Mesothelial cell of epicardium (in vitro differentiated cells): ENCODE results near the gene ZNF488. TPM values are rescaled to one million over a fixed set of nuclear protein-coding genes. Genes with fewer than 3 reads are reported as not detected.

ENCODE experiments used
- DNase-seq, 2 experiments: peaks; one replicate each; pipeline ENCODE4 v3.0.0; 2021; ENCODE audit warnings: low spot score in 2 of 2; ENCODE audit not compliant: unreplicated experiment in 2 of 2
- H3K27ac Mint-ChIP-seq: 2 replicates; pipeline ENCODE4 v1.8.0; 2021; ENCODE audit warnings: mixed read lengths
- H3K27me3 Mint-ChIP-seq: 2 replicates; pipeline ENCODE4 v1.8.0; 2021; ENCODE audit warnings: low read depth, mixed read lengths
- H3K36me3 Mint-ChIP-seq: 2 replicates; pipeline ENCODE4 v1.8.0; 2021; ENCODE audit warnings: mixed read lengths
- H3K4me1 Mint-ChIP-seq: 2 replicates; pipeline ENCODE4 v1.8.0; 2021; ENCODE audit warnings: mixed read lengths
- H3K4me3 Mint-ChIP-seq: 2 replicates; pipeline ENCODE4 v1.8.0; 2021; ENCODE audit warnings: mild to moderate bottlenecking, moderate library complexity, mixed read lengths
- H3K9me3 Mint-ChIP-seq: 2 replicates; pipeline ENCODE4 v1.8.0; 2021; ENCODE audit warnings: mixed read lengths
- total RNA-seq: library from RNA; stranded (reverse); gene quantifications from 3 replicates; pipeline ENCODE4 v1.2.1, GENCODE V29; 2021
- TF ChIP-seq, protein P1 (sequence below): fragments of 200-600 bp; sonication (generic); IDR thresholded peaks from one replicate; pipeline ENCODE4 v1.5.0; 2021; ENCODE audit warnings: antibody characterized with exemption; ENCODE audit not compliant: unreplicated experiment

ZNF488 gene
- total RNA-seq, 1 donor from 2014 or later: 0.96 TPM

DNA sequence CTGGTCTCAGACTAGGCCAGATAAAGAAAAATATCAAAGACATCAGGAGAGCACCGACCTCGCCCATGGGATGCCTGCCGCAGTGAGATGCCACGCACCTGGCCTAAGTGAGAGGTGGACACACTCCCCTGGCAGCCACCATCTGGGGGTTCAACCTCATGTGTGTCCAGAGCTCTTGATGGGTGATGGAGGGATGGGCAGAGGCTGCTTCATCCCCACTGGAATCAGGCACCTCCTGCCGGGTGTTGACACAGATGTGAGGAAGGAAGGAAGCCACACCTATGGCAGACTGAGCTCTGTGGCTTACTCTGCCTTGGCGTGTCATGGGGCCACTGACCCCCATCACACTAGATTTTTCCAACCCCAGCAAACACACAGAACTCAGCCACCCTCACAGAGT lies 11.4 kb downstream of the ZNF488 start:
- Mint-ChIP-seq H3K27me3 (peaks cover 2% of the 10 kb centered on the region), H3K9me3 (no peaks in the 10 kb centered on the region), H3K27ac (no peak overlapping the region), H3K4me1 (peaks cover 9% of the 10 kb centered on the region), H3K4me3 (no peak overlapping the region), H3K36me3 (no peaks in the 10 kb centered on the region)
- peak in 1 of 2 experiments; percentile 29 for DNase-seq
- TF ChIP-seq, protein P1, sequence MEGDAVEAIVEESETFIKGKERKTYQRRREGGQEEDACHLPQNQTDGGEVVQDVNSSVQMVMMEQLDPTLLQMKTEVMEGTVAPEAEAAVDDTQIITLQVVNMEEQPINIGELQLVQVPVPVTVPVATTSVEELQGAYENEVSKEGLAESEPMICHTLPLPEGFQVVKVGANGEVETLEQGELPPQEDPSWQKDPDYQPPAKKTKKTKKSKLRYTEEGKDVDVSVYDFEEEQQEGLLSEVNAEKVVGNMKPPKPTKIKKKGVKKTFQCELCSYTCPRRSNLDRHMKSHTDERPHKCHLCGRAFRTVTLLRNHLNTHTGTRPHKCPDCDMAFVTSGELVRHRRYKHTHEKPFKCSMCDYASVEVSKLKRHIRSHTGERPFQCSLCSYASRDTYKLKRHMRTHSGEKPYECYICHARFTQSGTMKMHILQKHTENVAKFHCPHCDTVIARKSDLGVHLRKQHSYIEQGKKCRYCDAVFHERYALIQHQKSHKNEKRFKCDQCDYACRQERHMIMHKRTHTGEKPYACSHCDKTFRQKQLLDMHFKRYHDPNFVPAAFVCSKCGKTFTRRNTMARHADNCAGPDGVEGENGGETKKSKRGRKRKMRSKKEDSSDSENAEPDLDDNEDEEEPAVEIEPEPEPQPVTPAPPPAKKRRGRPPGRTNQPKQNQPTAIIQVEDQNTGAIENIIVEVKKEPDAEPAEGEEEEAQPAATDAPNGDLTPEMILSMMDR: no peak

DNA sequence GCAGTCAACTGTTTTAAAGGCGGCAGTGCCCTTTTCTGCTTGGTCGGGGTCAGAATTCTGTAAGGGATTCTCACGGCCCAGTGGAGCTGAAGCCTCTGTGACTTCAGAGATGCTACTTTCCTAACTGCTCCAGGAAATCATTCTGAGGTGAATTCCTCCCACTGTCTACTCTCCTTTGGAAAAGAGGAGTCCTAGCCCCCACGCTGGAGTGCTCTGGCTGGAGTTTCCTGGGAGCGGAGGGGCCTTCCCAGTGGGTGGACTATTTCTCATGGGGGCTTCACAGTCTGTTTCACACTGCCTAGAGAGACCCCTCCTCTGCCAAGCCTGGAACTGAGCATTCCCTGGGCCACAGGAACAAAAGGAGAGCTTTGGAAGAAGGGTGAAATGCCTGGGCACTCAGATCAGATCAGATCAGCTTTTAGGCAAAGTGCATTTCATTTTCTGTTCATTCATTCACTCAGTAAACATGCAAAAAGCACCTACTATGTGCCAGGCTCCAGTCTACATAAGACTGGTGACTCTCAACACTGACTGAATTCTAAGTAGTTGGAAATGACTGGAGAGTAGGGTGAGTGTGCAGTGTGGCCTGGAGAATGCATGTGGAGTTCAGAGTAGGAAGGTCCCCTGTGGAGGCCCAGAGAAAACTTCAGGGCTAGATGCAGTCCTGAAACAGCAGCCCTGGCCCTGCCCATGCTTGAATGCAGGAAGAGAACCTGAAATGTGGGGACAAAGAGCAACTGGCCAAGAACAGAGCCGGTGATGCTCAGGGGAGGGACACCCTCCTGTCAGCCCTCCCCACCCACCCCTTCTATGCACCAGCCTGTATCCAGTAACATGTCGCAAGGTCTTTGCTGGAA lies 12.2 kb downstream of the ZNF488 start:
- Mint-ChIP-seq H3K36me3 (no peaks in the 10 kb centered on the region), H3K9me3 (no peaks in the 10 kb centered on the region), H3K4me1 (peaks cover 8% of the 10 kb centered on the region), H3K27ac (no peak overlapping the region), H3K27me3 (no peaks in the 10 kb centered on the region), H3K4me3 (no peak overlapping the region)
- peak in 1 of 2 experiments; percentile 20 for DNase-seq
- TF ChIP-seq, protein P1: no peak

DNA sequence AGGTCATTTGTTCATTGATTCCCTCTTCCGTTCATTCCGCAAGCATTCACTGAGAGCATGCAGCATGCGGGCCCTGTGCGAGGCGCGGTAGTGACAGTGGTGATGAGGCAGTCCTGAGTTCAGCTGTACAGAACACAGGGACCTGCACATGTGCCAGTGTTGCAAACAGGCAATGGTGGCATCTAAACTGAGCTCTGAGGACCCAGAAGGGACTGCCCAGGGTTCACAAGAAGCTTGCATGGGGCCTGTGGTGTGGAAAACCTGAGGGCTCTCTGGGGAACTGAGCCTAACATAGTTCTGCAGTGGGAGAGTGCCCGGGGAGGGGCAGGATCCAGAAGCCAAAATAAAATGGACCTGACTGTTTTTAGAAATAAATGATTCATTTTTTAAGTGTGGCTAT lies 13.2 kb downstream of the ZNF488 start:
- Mint-ChIP-seq H3K27me3 (no peaks in the 10 kb centered on the region), H3K4me3 (no peak overlapping the region), H3K9me3 (no peaks in the 10 kb centered on the region), H3K36me3 (no peaks in the 10 kb centered on the region), H3K27ac (no peak overlapping the region), H3K4me1 (peaks cover 8% of the 10 kb centered on the region)
- TF ChIP-seq, protein P1: no peak
- peak in 1 of 2 experiments; percentile 11 for DNase-seq

DNA sequence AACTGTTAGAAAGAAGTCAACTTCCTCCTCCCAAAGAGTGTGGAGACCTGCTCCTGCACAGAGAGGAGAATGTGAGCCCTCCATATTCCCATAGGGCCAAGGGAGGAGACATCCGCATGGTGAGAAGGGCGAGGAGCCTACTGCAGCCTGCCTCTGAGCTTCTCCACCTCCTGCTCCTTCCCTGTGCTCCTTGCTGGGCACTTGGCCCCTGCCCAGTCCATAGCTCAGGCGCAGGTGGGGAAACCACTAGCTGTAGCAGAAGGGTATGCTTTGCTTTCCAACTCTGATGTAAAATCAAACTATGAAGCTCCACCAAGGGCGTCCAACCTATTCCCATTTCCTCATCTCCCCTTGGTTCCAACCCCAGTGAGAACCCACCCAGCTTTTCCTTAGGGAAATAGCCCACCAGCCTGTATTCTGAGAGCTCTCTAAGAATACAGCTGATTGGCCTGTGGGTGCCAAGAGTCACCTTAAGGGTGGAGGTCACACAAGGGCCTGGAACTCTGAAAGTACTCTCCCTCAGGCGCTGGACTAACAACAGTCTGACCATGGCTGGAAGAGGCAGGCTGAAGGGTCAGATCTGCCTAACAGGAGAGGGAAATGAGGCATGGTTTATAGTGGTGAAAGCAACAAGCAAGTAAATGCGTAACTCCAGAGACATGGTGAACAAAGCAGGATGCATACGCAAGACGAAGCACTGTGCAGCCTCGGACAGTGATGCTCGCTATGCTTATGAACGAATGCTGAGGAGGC lies 13.9 kb downstream of the ZNF488 start:
- H3K36me3 Mint-ChIP-seq: no peaks in the 10 kb centered on the region
- peak in 1 of 2 experiments; percentile 10 for DNase-seq
- no peaks in the 10 kb centered on the region for H3K9me3 Mint-ChIP-seq
- TF ChIP-seq, protein P1: no peak
- no peak overlapping the region for H3K4me3 Mint-ChIP-seq
- H3K27ac Mint-ChIP-seq: no peak overlapping the region
- H3K27me3 Mint-ChIP-seq: no peaks in the 10 kb centered on the region
- H3K4me1 Mint-ChIP-seq: peaks cover 6% of the 10 kb centered on the region

DNA sequence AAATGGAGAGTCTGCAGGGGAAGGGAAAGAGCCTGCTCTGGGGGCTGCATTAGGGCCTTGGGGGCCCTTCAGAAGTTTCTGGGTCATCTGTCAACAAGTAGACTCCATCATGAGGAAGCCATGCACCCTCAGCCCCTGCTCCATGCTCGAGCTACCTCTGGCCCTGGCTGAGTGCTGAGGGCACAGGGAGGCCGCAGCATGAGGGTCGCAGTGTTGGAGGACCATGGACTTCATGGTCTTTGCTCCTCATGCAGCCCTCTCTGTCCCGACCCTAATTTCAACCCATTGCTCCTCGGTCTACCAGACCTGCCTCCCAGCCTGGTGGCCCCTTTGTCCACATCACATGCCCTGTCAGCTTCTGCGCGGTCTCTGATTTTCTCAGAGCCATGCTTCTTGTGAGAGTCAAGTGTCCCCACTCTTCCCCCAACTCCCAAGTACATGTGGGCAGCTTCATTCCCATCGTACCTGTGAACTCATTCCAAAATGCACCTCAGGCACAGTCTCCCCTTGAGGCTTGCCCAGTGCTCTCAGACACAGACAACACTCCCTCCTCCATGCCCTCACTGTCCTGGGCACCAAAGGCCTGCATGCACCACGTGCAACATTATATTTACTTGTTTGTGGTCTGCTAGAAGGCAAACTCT lies 14.7 kb downstream of the ZNF488 start:
- Mint-ChIP-seq H3K4me1 (peaks cover 2% of the 10 kb centered on the region), H3K4me3 (no peak overlapping the region), H3K36me3 (no peaks in the 10 kb centered on the region), H3K27ac (no peak overlapping the region), H3K27me3 (no peaks in the 10 kb centered on the region), H3K9me3 (no peaks in the 10 kb centered on the region)
- peak in 1 of 2 experiments; percentile 32 for DNase-seq
- TF ChIP-seq, protein P1: no peak
